Esophagus squamous epithelium (tissue), 4 donors: Measurements from ENCODE around the gene MINAR2.

Experiments used
- CTCF ChIP-seq, 6 experiments: fragments of 450-650 bp in 4 of 6; fragments of 200-600 bp in 2 of 6; sonication (generic) in 2 of 6; IDR thresholded peaks; one replicate each; pipeline ENCODE4 v1.5.1; 2016 to 2019; ENCODE audit warnings: antibody characterized with exemption in 6 of 6, mild to moderate bottlenecking in 4 of 6, moderate library complexity in 4 of 6
- POLR2A ChIP-seq, 4 donors: fragments of 450-650 bp; IDR thresholded peaks; one replicate each; pipeline ENCODE4 v1.6.1; 2017; ENCODE audit warnings: antibody characterized with exemption in 4 of 4, mild to moderate bottlenecking in 4 of 4, moderate library complexity in 3 of 4

- TF ChIP-seq POLR2A (IDR thresholded peaks at IDR 0.05) (no peak), CTCF (IDR thresholded peaks at IDR 0.05) (no peak)
Observed at GRCh38 chr5:129746876-129747275, 1.0 kb upstream of the MINAR2 start.
